ENCODE measurements around the gene BARHL1.

BARHL1 gene

GRCh38 chr9:132551556-132551955 lies 30.9 kb upstream of the BARHL1 start:
- TF ChIP-seq CTCF (IDR thresholded peaks at IDR 0.05), result no peak
- no peak for DNase-seq
- Mint-ChIP-seq H3K4me1 (peaks cover 79% of the 10 kb centered on the region), H3K27me3 (ENCODE audit: low read depth, poor library complexity) (peaks cover 15% of the 10 kb centered on the region), H3K9me3 (no peaks in the 10 kb centered on the region), H3K36me3 (ENCODE audit: low read depth) (no peaks in the 10 kb centered on the region), H3K27ac (no peak overlapping the region), H3K4me3 (no peak overlapping the region)

GRCh38 chr9:132552041-132552440 lies 30.4 kb upstream of the BARHL1 start:
- DNase-seq, result no peak
- H3K4me1 Mint-ChIP-seq, result peaks cover 79% of the 10 kb centered on the region
- TF ChIP-seq CTCF (IDR thresholded peaks at IDR 0.05), result no peak
- H3K27me3 Mint-ChIP-seq (ENCODE audit: low read depth, poor library complexity), result peaks cover 19% of the 10 kb centered on the region
- no peaks in the 10 kb centered on the region for H3K9me3 Mint-ChIP-seq
- H3K27ac Mint-ChIP-seq, result no peak overlapping the region
- no peak overlapping the region for H3K4me3 Mint-ChIP-seq
- H3K36me3 Mint-ChIP-seq (ENCODE audit: low read depth), result no peaks in the 10 kb centered on the region

- Mint-ChIP-seq H3K36me3 (ENCODE audit: low read depth) (peaks cover 11% of the 10 kb centered on the region), H3K4me1 (peaks cover 70% of the 10 kb centered on the region), H3K27me3 (ENCODE audit: low read depth, poor library complexity) (peaks cover 23% of the 10 kb centered on the region), H3K4me3 (peak overlapping the region; percentile 0), H3K9me3 (peaks cover 14% of the 10 kb centered on the region), H3K27ac (no peak overlapping the region)
- DNase-seq, result no peak
- TF ChIP-seq CTCF (IDR thresholded peaks at IDR 0.05), result no peak
Measured at GRCh38 chr9:132554755-132555154, 27.7 kb upstream of the BARHL1 start.

- Mint-ChIP-seq H3K27ac (no peak overlapping the region), H3K36me3 (ENCODE audit: low read depth) (peaks cover 11% of the 10 kb centered on the region), H3K27me3 (ENCODE audit: low read depth, poor library complexity) (peaks cover 23% of the 10 kb centered on the region), H3K4me1 (peaks cover 71% of the 10 kb centered on the region), H3K4me3 (no peak overlapping the region), H3K9me3 (peaks cover 14% of the 10 kb centered on the region)
- no peak for TF ChIP-seq CTCF (IDR thresholded peaks at IDR 0.05)
- DNase-seq, result no peak
Measured at GRCh38 chr9:132555528-132555927, 26.9 kb upstream of the BARHL1 start.

- no peak overlapping the region for H3K27ac Mint-ChIP-seq
- no peak overlapping the region for H3K4me3 Mint-ChIP-seq
- peaks cover 11% of the 10 kb centered on the region for H3K36me3 Mint-ChIP-seq (ENCODE audit: low read depth)
- H3K9me3 Mint-ChIP-seq, result peaks cover 14% of the 10 kb centered on the region
- peaks cover 71% of the 10 kb centered on the region for H3K4me1 Mint-ChIP-seq
- DNase-seq, result no peak
- peaks cover 23% of the 10 kb centered on the region for H3K27me3 Mint-ChIP-seq (ENCODE audit: low read depth, poor library complexity)
- no peak for TF ChIP-seq CTCF (IDR thresholded peaks at IDR 0.05)
Measured at GRCh38 chr9:132556235-132556634, 26.2 kb upstream of the BARHL1 start.

GRCh38 chr9:132556714-132557113 lies 25.7 kb upstream of the BARHL1 start:
- no peak for TF ChIP-seq CTCF (IDR thresholded peaks at IDR 0.05)
- H3K36me3 Mint-ChIP-seq (ENCODE audit: low read depth), result peaks cover 11% of the 10 kb centered on the region
- peak; percentile 48 for DNase-seq
- H3K4me1 Mint-ChIP-seq, result peaks cover 71% of the 10 kb centered on the region
- peak overlapping the region; percentile 39 for H3K4me3 Mint-ChIP-seq
- peaks cover 25% of the 10 kb centered on the region for H3K27me3 Mint-ChIP-seq (ENCODE audit: low read depth, poor library complexity)
- H3K27ac Mint-ChIP-seq, result peak overlapping the region; percentile 21
- H3K9me3 Mint-ChIP-seq, result peaks cover 14% of the 10 kb centered on the region

Data from nephron progenitor cell (in vitro differentiated cells).